Neural progenitor cell (in vitro differentiated cells): Measurements from ENCODE around the gene PEX7.

Experiments
- EZH2 ChIP-seq: fragments of 200-600 bp; sonication (generic); IDR thresholded peaks from 2 replicates; pipeline ENCODE4 v1.6.1; 2017; ENCODE audit warnings: antibody characterized with exemption, mild to moderate bottlenecking, moderate library complexity
- EZH2phosphoT487 ChIP-seq: fragments of 200-600 bp; sonication (generic); IDR thresholded peaks from 2 replicates; pipeline ENCODE4 v1.6.1; 2017; ENCODE audit warnings: antibody characterized with exemption
- TF ChIP-seq, protein P1 (sequence below): fragments of 200-600 bp; sonication (generic); IDR thresholded peaks from 2 replicates; pipeline ENCODE4 v1.5.1; 2017; ENCODE audit warnings: antibody characterized with exemption, mild to moderate bottlenecking

DNA sequence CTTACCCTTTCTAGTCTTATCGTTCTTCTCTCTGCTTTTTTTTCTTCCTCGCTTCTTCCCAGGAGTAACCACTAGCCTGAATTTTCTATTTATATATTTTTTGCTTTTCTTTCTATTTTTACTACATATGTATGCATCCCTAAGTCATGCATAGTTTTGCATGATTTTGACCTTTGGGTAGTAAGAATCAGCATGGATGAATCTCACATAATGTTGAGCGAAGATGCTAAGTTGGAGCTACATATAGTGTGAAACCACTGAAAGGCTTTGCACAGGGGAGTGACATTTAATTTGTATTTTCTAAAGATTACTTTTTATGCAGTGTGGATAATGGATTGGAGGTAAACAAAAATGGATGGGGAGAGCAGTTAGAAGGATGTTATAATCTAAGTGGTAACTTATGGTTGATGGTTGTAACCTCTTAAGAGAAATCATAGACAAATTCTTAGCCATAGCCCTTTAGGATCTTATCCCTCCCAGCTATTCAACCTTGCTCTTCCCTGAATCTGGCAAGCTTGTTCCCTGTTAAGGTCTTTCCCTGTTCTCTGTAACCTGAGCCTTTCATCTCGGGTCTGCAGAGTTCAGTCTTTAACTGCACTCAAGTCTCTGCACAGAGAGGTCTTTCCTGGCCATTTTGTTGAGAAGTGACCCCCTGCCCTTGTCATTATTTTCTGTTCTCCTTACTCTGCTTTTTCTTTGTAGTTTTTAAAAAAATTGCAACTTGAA lies 18.0 kb downstream of the PEX7 start:
- TF ChIP-seq, protein P1, sequence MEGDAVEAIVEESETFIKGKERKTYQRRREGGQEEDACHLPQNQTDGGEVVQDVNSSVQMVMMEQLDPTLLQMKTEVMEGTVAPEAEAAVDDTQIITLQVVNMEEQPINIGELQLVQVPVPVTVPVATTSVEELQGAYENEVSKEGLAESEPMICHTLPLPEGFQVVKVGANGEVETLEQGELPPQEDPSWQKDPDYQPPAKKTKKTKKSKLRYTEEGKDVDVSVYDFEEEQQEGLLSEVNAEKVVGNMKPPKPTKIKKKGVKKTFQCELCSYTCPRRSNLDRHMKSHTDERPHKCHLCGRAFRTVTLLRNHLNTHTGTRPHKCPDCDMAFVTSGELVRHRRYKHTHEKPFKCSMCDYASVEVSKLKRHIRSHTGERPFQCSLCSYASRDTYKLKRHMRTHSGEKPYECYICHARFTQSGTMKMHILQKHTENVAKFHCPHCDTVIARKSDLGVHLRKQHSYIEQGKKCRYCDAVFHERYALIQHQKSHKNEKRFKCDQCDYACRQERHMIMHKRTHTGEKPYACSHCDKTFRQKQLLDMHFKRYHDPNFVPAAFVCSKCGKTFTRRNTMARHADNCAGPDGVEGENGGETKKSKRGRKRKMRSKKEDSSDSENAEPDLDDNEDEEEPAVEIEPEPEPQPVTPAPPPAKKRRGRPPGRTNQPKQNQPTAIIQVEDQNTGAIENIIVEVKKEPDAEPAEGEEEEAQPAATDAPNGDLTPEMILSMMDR = no peak
- no peak for TF ChIP-seq EZH2phosphoT487
- TF ChIP-seq EZH2 = no peak
